HL-60/S4 treated with retinoic acid at 250 ng/mL for 4 days and 3 days (cell line): ENCODE measurements around the gene MCM10.

Experiments used
- in situ Hi-C: fragments of 300-500 bp; cut with MboI; formaldehyde crosslinking; loops from 2 replicates; pipeline ENCODE4 v1.7.0; 2022; ENCODE audit warnings: low sequenced_read_pairs

MCM10 gene

DNA sequence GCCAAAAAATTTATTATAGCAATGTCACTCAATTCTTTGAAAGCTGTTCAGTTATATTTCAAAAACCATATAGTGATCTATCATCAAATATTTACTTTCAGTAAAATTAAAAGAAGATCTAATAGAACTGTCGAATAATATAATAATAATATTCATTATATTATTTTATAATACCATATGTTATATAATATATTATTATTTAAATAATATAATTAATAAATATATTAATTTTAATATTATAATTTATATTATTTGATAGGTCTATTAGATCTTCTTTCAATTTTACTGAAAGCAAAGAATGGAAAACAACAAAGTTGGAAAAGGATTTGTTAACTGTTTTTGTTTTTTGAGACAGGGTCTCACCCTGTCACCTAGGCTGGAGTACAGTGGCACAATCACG lies 95.3 kb downstream of the MCM10 start:
- in situ Hi-C loops: no loop called here

DNA sequence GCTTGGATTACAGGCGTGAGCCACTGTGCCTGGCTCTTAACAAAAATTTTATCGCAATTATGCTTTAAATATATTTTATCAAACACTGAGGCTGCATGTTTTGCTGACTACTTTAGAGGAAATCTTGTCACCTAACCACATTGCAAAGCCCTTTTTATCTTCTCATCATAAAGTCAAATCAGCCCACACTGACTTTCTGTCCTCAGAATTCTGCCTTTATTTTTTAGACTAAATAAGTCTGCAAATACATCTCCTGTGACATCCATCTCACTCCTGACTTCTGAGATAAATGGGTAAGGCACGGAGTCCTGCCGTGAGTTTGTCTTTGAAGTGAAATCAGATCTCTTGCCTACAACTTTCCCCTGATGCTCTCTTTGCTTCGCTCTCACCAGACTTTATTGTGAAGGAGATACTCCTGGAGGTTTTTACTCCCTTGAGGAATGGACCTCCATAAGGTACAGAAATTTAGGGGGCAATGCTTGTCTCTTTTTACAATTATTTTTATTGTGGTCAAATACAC lies 96.3 kb downstream of the MCM10 start:
- in situ Hi-C loops: no loop called here
